ENCODE results near the gene RAB1B. TPM values are rescaled to one million over a fixed set of nuclear protein-coding genes. Genes with fewer than 3 reads are reported as not detected.
A peak's percentile ranks its signal among the peaks of the same experiment; 100 is the strongest.

Gene RAB1B
- total and polyA plus RNA-seq, 10 of the 15 experiments (the other 5 are each of a cell fraction or from before 2014, with no cell fraction given), result 10.4 to 193 (median 96.9) TPM

DNA sequence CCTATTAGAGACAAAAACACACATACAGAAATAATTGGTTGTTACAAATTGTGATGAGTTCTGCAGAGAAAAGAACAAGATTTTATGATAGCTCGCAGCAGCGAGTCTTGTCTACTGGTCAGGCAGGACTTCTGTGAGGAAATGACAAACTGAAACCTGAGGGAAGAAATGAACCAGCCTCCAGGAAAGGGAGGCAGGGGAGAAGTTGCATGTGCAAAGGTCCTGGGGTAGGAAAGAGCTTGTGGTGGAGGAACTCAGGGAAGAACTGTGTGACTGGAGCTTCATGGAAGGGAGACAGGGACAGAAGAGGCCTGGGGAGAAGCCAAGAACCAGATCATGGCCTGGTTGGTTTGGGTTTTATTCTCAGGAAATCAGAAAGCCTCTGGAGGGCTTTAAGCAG, 9.2 kb upstream of the RAB1B start:
- Histone ChIP-seq H3K27me3 (replicated peaks in 1 of 2; ENCODE audit: control insufficient read depth in 2 of 2, insufficient read depth in 2 of 2, low read length in 1 of 2) (no peaks in the 10 kb centered on the region), H3K4me1 (ENCODE audit: control insufficient read depth, insufficient read depth, low read length) (peaks cover 7% of the 10 kb centered on the region), H3K4me3 (peak overlapping the region; percentile 81; the same call in 1 of the 2 replicates), H2AFZ (ENCODE audit: control insufficient read depth, low read depth, low read length) (no peak overlapping the region), H3K9me3 (replicated peaks; ENCODE audit: control insufficient read depth, insufficient read depth, low read length) (no peaks in the 10 kb centered on the region), H3K9ac (ENCODE audit: control insufficient read depth, insufficient read depth, low read length) (no peak overlapping the region), H3K27ac (ENCODE audit: control insufficient read depth, insufficient read depth) (no peak overlapping the region), H3K79me2 (ENCODE audit: control insufficient read depth, insufficient read depth, low read length) (peaks cover 19% of the 10 kb centered on the region), H3K4me2 (ENCODE audit: control insufficient read depth, insufficient read depth) (peak overlapping the region; percentile 92), H4K20me1 (ENCODE audit: control insufficient read depth, insufficient read depth) (no peaks in the 10 kb centered on the region), H3K36me3 (ENCODE audit: control insufficient read depth in 2 of 2, insufficient read depth in 2 of 2, low read length in 1 of 2) (peaks cover 11 to 21% of the 10 kb centered on the region in 2 experiments)
- TSS peak; percentile 65 for BruUV-seq (replicated peaks)
- POLR2A ChIA-PET, result interaction anchor here (0.5 to 1.3 kb wide), 4 partner anchors 26 to 164 kb away, joined by 3 to 6 read pairs (median 6); no protein-coding TSS in a partner anchor
- RAD21 ChIA-PET (ENCODE audit: unreplicated experiment), result interaction anchor here (1.6 kb wide), 1 partner anchor 190 kb away, joined by 6 read pairs; no protein-coding TSS in a partner anchor
- FAIRE-seq (no peak), DNase-seq (ENCODE audit: low read depth, low spot score) (no peak), ATAC-seq (no peak)
- SMC1A ChIA-PET (ENCODE audit: uncharacterized antibody, unreplicated experiment), result interaction anchor here (0.6 to 1.4 kb wide), 5 partner anchors 9 to 644 kb away, joined by 3 to 5 read pairs (median 3); partner anchors contain the start of gene RAB1B
- in situ Hi-C loops (cut with MboI), result no loop called here
- CTCF ChIA-PET, result interaction anchor here (0.7 to 2.3 kb wide), 13 partner anchors 9 to 620 kb away, joined by 3 to 11 read pairs (median 3); partner anchors contain the start of genes CNIH2, RAB1B and RIN1
- TF ChIP-seq SRF (IDR thresholded peaks at IDR 0.05; ENCODE audit: low read depth in 2 of 2, low read length in 2 of 2), result no peak
- TF ChIP-seq, protein P1, sequence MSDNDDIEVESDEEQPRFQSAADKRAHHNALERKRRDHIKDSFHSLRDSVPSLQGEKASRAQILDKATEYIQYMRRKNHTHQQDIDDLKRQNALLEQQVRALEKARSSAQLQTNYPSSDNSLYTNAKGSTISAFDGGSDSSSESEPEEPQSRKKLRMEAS (IDR thresholded peaks at IDR 0.05; ENCODE audit: low read depth, low read length), result no peak
- TF ChIP-seq BMI1 (IDR thresholded peaks at IDR 0.05; ENCODE audit: borderline replicate concordance), result no peak
- WGBS (ENCODE audit: insufficient coverage, insufficient replicate concordance, low lambda C conversion rate, missing lambda C conversion rate), result 96% methylated on average over 2 of the region's 2 CpGs
- intact Hi-C loops (cut with micrococcal nuclease; ENCODE audit: unreplicated experiment), result loop anchor here (2.0 kb wide), 1 partner anchor 122 kb away; no protein-coding TSS in a partner anchor

DNA sequence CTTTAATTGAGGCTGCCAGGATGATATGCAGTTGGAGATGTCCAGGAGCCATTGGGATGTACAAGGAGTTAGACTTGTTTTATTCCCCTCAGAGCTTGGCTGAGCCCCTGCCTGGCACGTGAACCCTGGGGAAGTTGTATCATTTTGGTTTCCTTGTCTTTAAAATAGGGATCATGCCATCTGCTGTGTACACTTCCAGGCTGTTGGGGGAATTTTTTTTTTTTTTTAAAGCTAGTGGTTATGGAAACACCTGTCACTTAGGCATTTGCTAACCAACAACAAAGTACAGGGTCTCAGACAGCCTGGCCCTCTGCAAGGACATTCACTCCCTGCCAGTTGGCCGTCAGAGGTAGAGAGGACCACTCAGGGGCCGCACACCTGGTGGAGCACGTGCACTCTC, 8.5 kb upstream of the RAB1B start:
- ChIA-PET SMC1A (ENCODE audit: uncharacterized antibody, unreplicated experiment) (interaction anchor here (0.6 to 0.8 kb wide), 3 partner anchors 36 to 125 kb away, joined by 3 to 4 read pairs (median 3); no protein-coding TSS in a partner anchor), POLR2A (interaction anchor here (0.5 to 1.1 kb wide), 4 partner anchors 14 to 372 kb away, joined by 3 to 6 read pairs (median 4); partner anchors contain the start of gene FIBP), CTCF (interaction anchor here (1.0 to 2.3 kb wide), 6 partner anchors 8 to 621 kb away, joined by 3 to 7 read pairs (median 5); partner anchors contain the start of gene RAB1B), RAD21 (ENCODE audit: unreplicated experiment) (no interaction called here)
- ATAC-seq (no peak), FAIRE-seq (no peak), DNase-seq (ENCODE audit: low read depth, low spot score) (no peak)
- no peaks in the 10 kb centered on the region for H4K20me1 ChIP-seq (ENCODE audit: control insufficient read depth, insufficient read depth)
- WGBS (ENCODE audit: insufficient coverage, insufficient replicate concordance, low lambda C conversion rate, missing lambda C conversion rate), result 97% methylated on average over 4 of the region's 4 CpGs
- H3K9me3 ChIP-seq (replicated peaks; ENCODE audit: control insufficient read depth, insufficient read depth, low read length), result no peaks in the 10 kb centered on the region
- no peak overlapping the region for H2AFZ ChIP-seq (ENCODE audit: control insufficient read depth, low read depth, low read length)
- no peak overlapping the region for H3K9ac ChIP-seq (ENCODE audit: control insufficient read depth, insufficient read depth, low read length)
- no peak overlapping the region for H3K4me2 ChIP-seq (ENCODE audit: control insufficient read depth, insufficient read depth)
- H3K27me3 ChIP-seq (replicated peaks in 1 of 2; ENCODE audit: control insufficient read depth in 2 of 2, insufficient read depth in 2 of 2, low read length in 1 of 2), result no peaks in the 10 kb centered on the region
- peaks cover 7% of the 10 kb centered on the region for H3K4me1 ChIP-seq (ENCODE audit: control insufficient read depth, insufficient read depth, low read length)
- intact Hi-C loops (cut with micrococcal nuclease; ENCODE audit: unreplicated experiment) (loop anchor here (2.0 kb wide), 1 partner anchor 123 kb away; no protein-coding TSS in a partner anchor), in situ Hi-C loops (cut with MboI) (no loop called here)
- H3K4me3 ChIP-seq, result no peak overlapping the region
- H3K79me2 ChIP-seq (ENCODE audit: control insufficient read depth, insufficient read depth, low read length), result peaks cover 19% of the 10 kb centered on the region
- no TSS peak for BruUV-seq (replicated peaks)
- peaks cover 11 to 26% of the 10 kb centered on the region in 2 experiments for H3K36me3 ChIP-seq (ENCODE audit: control insufficient read depth in 2 of 2, insufficient read depth in 2 of 2, low read length in 1 of 2)
- no peak overlapping the region for H3K27ac ChIP-seq (ENCODE audit: control insufficient read depth, insufficient read depth)
- TF ChIP-seq SIN3A (IDR thresholded peaks at IDR 0.05; ENCODE audit: low read depth, low read length), result no peak
- TF ChIP-seq, protein P2, sequence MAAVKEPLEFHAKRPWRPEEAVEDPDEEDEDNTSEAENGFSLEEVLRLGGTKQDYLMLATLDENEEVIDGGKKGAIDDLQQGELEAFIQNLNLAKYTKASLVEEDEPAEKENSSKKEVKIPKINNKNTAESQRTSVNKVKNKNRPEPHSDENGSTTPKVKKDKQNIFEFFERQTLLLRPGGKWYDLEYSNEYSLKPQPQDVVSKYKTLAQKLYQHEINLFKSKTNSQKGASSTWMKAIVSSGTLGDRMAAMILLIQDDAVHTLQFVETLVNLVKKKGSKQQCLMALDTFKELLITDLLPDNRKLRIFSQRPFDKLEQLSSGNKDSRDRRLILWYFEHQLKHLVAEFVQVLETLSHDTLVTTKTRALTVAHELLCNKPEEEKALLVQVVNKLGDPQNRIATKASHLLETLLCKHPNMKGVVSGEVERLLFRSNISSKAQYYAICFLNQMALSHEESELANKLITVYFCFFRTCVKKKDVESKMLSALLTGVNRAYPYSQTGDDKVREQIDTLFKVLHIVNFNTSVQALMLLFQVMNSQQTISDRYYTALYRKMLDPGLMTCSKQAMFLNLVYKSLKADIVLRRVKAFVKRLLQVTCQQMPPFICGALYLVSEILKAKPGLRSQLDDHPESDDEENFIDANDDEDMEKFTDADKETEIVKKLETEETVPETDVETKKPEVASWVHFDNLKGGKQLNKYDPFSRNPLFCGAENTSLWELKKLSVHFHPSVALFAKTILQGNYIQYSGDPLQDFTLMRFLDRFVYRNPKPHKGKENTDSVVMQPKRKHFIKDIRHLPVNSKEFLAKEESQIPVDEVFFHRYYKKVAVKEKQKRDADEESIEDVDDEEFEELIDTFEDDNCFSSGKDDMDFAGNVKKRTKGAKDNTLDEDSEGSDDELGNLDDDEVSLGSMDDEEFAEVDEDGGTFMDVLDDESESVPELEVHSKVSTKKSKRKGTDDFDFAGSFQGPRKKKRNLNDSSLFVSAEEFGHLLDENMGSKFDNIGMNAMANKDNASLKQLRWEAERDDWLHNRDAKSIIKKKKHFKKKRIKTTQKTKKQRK (IDR thresholded peaks at IDR 0.05; ENCODE audit: low read depth, low read length), result no peak
- TF ChIP-seq MYB (IDR thresholded peaks at IDR 0.05; ENCODE audit: borderline replicate concordance, low read depth, low read length), result no peak
- TF ChIP-seq CHD4 (IDR thresholded peaks at IDR 0.05), result no peak
- no peak for TF ChIP-seq MEF2A (IDR thresholded peaks at IDR 0.05; ENCODE audit: insufficient read depth, low read depth, low read length)
- TF ChIP-seq, protein P3, sequence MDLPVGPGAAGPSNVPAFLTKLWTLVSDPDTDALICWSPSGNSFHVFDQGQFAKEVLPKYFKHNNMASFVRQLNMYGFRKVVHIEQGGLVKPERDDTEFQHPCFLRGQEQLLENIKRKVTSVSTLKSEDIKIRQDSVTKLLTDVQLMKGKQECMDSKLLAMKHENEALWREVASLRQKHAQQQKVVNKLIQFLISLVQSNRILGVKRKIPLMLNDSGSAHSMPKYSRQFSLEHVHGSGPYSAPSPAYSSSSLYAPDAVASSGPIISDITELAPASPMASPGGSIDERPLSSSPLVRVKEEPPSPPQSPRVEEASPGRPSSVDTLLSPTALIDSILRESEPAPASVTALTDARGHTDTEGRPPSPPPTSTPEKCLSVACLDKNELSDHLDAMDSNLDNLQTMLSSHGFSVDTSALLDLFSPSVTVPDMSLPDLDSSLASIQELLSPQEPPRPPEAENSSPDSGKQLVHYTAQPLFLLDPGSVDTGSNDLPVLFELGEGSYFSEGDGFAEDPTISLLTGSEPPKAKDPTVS (IDR thresholded peaks at IDR 0.05; ENCODE audit: low read depth, low read length), result no peak
- TF ChIP-seq ATF7 (IDR thresholded peaks at IDR 0.05; ENCODE audit: low read depth), result no peak
